SH-SY5Y (cell line): ENCODE results near the gene LMBR1.

ENCODE experiments used
- GATA2 ChIP-seq: IDR thresholded peaks from 2 replicates; pipeline ENCODE4 v1.6.1; 2011; ENCODE audit warnings: mild to moderate bottlenecking, low read depth, low read length
- GATA3 ChIP-seq: IDR thresholded peaks from 2 replicates; pipeline ENCODE4 v1.6.1; 2011; ENCODE audit warnings: low read depth, mild to moderate bottlenecking, low read length, moderate library complexity

DNA sequence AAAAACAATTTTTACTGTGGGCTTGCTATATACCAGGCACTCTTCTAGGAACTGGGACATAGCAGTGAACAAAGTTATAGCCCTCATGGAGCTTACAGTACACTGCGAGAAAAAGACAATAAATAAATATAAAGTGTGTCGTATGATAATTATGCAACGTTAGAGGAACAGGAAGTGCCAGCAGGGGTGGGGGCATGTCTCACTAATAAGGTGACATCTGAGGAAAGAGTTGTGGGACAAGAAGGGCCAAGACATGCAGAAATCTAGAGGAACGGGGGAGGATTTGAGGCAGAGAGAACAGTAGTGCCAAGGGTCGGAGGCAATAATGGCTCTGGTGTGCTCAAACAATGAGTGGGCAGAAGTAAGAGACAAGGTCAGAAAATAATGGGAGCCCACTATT, 52.8 kb downstream of the LMBR1 start:
- no peak for TF ChIP-seq GATA3
- TF ChIP-seq GATA2: no peak
